ENCODE measurements around the gene STX2. TPM values are rescaled to one million over a fixed set of nuclear protein-coding genes. Genes with fewer than 3 reads are reported as not detected.

STX2 gene
- total and polyA plus RNA-seq, 10 of the 15 experiments (the other 5 are each of a cell fraction or from before 2014, with no cell fraction given) = 6.0 to 22.2 (median 10.0) TPM

- peak; percentile 53; the same call in 1 of the 2 replicates for TF ChIP-seq EED (IDR thresholded peaks at IDR 0.05; ENCODE audit: low read depth)
- TF ChIP-seq ZBED1 (IDR thresholded peaks at IDR 0.05; ENCODE audit: borderline replicate concordance) = 0 out of 2 replicates have a peak, but pooled peaks have one; percentile 11
- TF ChIP-seq POLR2A (IDR thresholded peaks at IDR 0.05; ENCODE audit: low read depth, low read length) = peak; percentile 69
- TF ChIP-seq ZBTB4 (CRISPR knock-in tag; IDR thresholded peaks at IDR 0.05) = no peak
- peak; percentile 59; the same call in 1 of the 2 replicates for TF ChIP-seq MTA3 (IDR thresholded peaks at IDR 0.05; ENCODE audit: borderline replicate concordance, low read length)
- peak; percentile 49; the same call in 1 of the 2 replicates for TF ChIP-seq JUNB (IDR thresholded peaks at IDR 0.05)
- TF ChIP-seq KLF5 (IDR thresholded peaks at IDR 0.05; ENCODE audit: partially characterized antibody) = no peak
- no peak for TF ChIP-seq NFIC (IDR thresholded peaks at IDR 0.05; ENCODE audit: low read depth, low read length)
- peak; percentile 72; the same call in 1 of the 2 replicates for TF ChIP-seq TARDBP (IDR thresholded peaks at IDR 0.05; ENCODE audit: borderline replicate concordance)
- TF ChIP-seq CREB1 (IDR thresholded peaks at IDR 0.05; ENCODE audit: low read depth) = 0 out of 2 replicates have a peak, but pooled peaks have one; percentile 39
- peak; percentile 45; the same call in 1 of the 2 replicates for TF ChIP-seq CREM (IDR thresholded peaks at IDR 0.05; ENCODE audit: low read depth)
- TF ChIP-seq IRF3 (IDR thresholded peaks at IDR 0.05) = no peak
- no peak for TF ChIP-seq MXI1 (IDR thresholded peaks at IDR 0.05; ENCODE audit: low read depth, low read length)
- TF ChIP-seq ZNF207 (IDR thresholded peaks at IDR 0.05; ENCODE audit: borderline replicate concordance) = no peak
- TF ChIP-seq NR2C1 (IDR thresholded peaks at IDR 0.05) = no peak
- TF ChIP-seq TCF12 (IDR thresholded peaks at IDR 0.05; ENCODE audit: low read depth, low read length) = no peak
Observed at GRCh38 chr12:130813949-130814348, 25.1 kb downstream of the STX2 start (continued).

Measured in GM12878 (cell line).